Measurements from ENCODE around the gene USHBP1. TPM values are rescaled to one million over a fixed set of nuclear protein-coding genes. Genes with fewer than 3 reads are reported as not detected.

The USHBP1 gene
- total and polyA plus RNA-seq, 2 of the 13 experiments (the other 11 are each of a cell fraction or from before 2014, with no cell fraction given): 0.15 to 1.5 TPM

DNA sequence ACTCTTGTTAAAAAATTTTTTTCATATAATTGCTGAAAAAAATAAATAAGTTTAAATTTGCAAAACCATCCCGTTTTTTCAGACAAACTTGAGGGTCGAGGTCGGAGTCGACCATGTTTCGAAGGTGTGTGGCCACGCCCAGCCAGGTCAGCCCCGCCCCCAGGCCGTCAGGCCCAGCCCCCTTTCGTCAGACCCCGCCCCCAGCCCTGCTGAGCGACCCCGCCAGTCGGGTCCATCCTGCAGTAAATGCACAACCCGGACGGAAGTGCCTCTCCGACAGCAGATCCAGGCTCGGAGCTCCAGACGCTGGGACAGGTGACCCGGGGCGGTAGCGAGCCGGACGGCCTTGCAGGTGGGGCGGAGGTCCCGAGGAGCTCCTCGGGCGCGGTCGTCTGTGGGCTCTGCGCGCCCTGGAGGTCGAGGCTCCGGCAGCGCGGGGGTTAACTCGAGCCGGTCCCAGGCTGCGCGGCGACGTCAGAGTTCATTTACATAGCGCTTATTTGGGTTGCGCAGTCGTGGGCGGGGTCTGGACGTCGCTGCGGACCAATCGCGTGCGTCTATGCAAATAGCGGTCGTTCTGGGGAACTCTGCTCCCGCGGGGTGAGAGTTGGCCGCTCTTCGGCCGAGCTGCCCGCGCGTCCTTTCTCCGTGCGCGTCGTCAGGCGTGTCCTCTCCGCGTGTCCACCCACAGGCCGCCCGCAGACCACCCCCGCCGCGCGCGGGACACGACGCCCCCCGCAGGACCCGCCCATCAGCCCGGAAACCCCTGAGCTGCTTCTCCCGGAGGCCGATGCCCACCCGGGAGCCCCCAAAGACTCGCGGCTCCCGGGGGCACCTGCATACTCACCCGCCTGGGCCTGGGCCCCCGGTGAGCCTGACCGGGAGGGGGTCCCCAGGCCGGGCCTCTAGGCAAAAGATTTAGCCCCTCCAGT lies 38.3 kb downstream of the USHBP1 start, which contains the start of gene OCEL1 (continued):
- TF ChIP-seq, protein P1, sequence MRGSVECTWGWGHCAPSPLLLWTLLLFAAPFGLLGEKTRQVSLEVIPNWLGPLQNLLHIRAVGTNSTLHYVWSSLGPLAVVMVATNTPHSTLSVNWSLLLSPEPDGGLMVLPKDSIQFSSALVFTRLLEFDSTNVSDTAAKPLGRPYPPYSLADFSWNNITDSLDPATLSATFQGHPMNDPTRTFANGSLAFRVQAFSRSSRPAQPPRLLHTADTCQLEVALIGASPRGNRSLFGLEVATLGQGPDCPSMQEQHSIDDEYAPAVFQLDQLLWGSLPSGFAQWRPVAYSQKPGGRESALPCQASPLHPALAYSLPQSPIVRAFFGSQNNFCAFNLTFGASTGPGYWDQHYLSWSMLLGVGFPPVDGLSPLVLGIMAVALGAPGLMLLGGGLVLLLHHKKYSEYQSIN (CRISPR knock-in tag; IDR thresholded peaks at IDR 0.05; ENCODE audit: borderline replicate concordance): no peak
- TF ChIP-seq, protein P2, sequence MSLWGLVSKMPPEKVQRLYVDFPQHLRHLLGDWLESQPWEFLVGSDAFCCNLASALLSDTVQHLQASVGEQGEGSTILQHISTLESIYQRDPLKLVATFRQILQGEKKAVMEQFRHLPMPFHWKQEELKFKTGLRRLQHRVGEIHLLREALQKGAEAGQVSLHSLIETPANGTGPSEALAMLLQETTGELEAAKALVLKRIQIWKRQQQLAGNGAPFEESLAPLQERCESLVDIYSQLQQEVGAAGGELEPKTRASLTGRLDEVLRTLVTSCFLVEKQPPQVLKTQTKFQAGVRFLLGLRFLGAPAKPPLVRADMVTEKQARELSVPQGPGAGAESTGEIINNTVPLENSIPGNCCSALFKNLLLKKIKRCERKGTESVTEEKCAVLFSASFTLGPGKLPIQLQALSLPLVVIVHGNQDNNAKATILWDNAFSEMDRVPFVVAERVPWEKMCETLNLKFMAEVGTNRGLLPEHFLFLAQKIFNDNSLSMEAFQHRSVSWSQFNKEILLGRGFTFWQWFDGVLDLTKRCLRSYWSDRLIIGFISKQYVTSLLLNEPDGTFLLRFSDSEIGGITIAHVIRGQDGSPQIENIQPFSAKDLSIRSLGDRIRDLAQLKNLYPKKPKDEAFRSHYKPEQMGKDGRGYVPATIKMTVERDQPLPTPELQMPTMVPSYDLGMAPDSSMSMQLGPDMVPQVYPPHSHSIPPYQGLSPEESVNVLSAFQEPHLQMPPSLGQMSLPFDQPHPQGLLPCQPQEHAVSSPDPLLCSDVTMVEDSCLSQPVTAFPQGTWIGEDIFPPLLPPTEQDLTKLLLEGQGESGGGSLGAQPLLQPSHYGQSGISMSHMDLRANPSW (CRISPR knock-in tag; IDR thresholded peaks at IDR 0.05; ENCODE audit: borderline replicate concordance): no peak; the same call in 1 of the 2 replicates
- TF ChIP-seq SOX6 (IDR thresholded peaks at IDR 0.05): no peak
- TF ChIP-seq SOX6 (CRISPR knock-in tag; IDR thresholded peaks at IDR 0.05): peak; percentile 62
- TF ChIP-seq, protein P3, sequence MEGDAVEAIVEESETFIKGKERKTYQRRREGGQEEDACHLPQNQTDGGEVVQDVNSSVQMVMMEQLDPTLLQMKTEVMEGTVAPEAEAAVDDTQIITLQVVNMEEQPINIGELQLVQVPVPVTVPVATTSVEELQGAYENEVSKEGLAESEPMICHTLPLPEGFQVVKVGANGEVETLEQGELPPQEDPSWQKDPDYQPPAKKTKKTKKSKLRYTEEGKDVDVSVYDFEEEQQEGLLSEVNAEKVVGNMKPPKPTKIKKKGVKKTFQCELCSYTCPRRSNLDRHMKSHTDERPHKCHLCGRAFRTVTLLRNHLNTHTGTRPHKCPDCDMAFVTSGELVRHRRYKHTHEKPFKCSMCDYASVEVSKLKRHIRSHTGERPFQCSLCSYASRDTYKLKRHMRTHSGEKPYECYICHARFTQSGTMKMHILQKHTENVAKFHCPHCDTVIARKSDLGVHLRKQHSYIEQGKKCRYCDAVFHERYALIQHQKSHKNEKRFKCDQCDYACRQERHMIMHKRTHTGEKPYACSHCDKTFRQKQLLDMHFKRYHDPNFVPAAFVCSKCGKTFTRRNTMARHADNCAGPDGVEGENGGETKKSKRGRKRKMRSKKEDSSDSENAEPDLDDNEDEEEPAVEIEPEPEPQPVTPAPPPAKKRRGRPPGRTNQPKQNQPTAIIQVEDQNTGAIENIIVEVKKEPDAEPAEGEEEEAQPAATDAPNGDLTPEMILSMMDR (CRISPR knock-in tag; IDR thresholded peaks at IDR 0.05): peak; percentile 17; the same call in 1 of the 2 replicates
- 0 out of 2 replicates have a peak, but pooled peaks have one; percentile 45 for TF ChIP-seq WIZ (CRISPR knock-in tag; IDR thresholded peaks at IDR 0.05)
- TF ChIP-seq ZNF556 (CRISPR knock-in tag; IDR thresholded peaks at IDR 0.05; ENCODE audit: borderline replicate concordance): peak; percentile 23; the same call in 1 of the 2 replicates
- TF ChIP-seq SMARCC2 (IDR thresholded peaks at IDR 0.05): no peak
- TF ChIP-seq ZNF225 (CRISPR knock-in tag; IDR thresholded peaks at IDR 0.05): peak; percentile 56; the same call in 1 of the 2 replicates
- TF ChIP-seq HOXA5 (CRISPR knock-in tag; IDR thresholded peaks at IDR 0.05): peak; percentile 80
- TF ChIP-seq ZNF772 (CRISPR knock-in tag; IDR thresholded peaks at IDR 0.05): peak; percentile 69; the same call in 1 of the 2 replicates
- TF ChIP-seq GATAD1 (CRISPR knock-in tag; IDR thresholded peaks at IDR 0.05): peak; percentile 59; the same call in 1 of the 2 replicates
- peak; percentile 41; the same call in 1 of the 2 replicates for TF ChIP-seq ZNF274 (CRISPR knock-in tag; IDR thresholded peaks at IDR 0.05)
- no peak for TF ChIP-seq ZNF354B (CRISPR knock-in tag; IDR thresholded peaks at IDR 0.05)
- TF ChIP-seq ZSCAN9 (CRISPR knock-in tag; IDR thresholded peaks at IDR 0.05; ENCODE audit: borderline replicate concordance): peak; percentile 6; the same call in 1 of the 2 replicates
- peak; percentile 86 for TF ChIP-seq ATF2 (CRISPR knock-in tag; IDR thresholded peaks at IDR 0.05)
- no peak for TF ChIP-seq ZFP41 (CRISPR knock-in tag; IDR thresholded peaks at IDR 0.05; ENCODE audit: borderline replicate concordance)
- no peak for TF ChIP-seq ZNF577 (CRISPR knock-in tag; IDR thresholded peaks at IDR 0.05; ENCODE audit: borderline replicate concordance, low read depth)

Measured in HepG2 (cell line).